Small intestine (tissue), 7 donors: ENCODE data around the gene CDKAL1. TPM values are rescaled to one million over a fixed set of nuclear protein-coding genes. Genes with fewer than 3 reads are reported as not detected.

Source experiments
- DNase-seq, 2 donors: peaks; one replicate each; pipeline versions ENCODE4 v3.0.0 to v3.0.0-alpha.2; 2013
- FAIRE-seq: peaks from 2 replicates; lab custom pipeline; 2012; peaks lifted over from hg19 to GRCh38; lab: Jason Lieb, UNC
- H3K27ac ChIP-seq, 3 donors: one replicate each; pipeline ENCODE4 v1.5.1; 2013; ENCODE audit warnings: low read length in 2 of 3, mild to moderate bottlenecking in 2 of 3, control low read depth in 1 of 3, inconsistent platforms in 1 of 3, low read depth in 1 of 3, moderate library complexity in 1 of 3
- H3K27me3 ChIP-seq, 3 donors: one replicate each; pipeline ENCODE4 v1.6.1; 2013; ENCODE audit warnings: low read length in 3 of 3, inconsistent platforms in 1 of 3; ENCODE audit not compliant: control insufficient read depth in 3 of 3, insufficient read depth in 3 of 3
- H3K36me3 ChIP-seq, 3 donors: one replicate each; pipeline ENCODE4 v1.6.1; 2013; ENCODE audit warnings: low read length in 3 of 3, inconsistent platforms in 1 of 3, low read depth in 1 of 3, mild to moderate bottlenecking in 1 of 3, moderate library complexity in 1 of 3; ENCODE audit not compliant: control insufficient read depth in 3 of 3, insufficient read depth in 2 of 3
- H3K4me1 ChIP-seq, 3 donors: one replicate each; pipeline ENCODE4 v1.6.1; 2013; ENCODE audit warnings: low read length in 2 of 3, inconsistent platforms in 1 of 3, low read depth in 1 of 3, mild to moderate bottlenecking in 1 of 3, moderate library complexity in 1 of 3; ENCODE audit not compliant: control insufficient read depth in 3 of 3, insufficient read depth in 2 of 3
- H3K4me3 ChIP-seq, 3 donors: one replicate each; pipeline ENCODE4 v1.5.1; 2013; ENCODE audit warnings: low read length in 3 of 3, control low read depth in 1 of 3, inconsistent platforms in 1 of 3, low read depth in 1 of 3, mild to moderate bottlenecking in 1 of 3, moderate library complexity in 1 of 3
- H3K9me3 ChIP-seq, 2 donors: one replicate each; pipeline ENCODE4 v1.6.1; 2013; ENCODE audit warnings: low read depth in 1 of 2, low read length in 1 of 2; ENCODE audit not compliant: control insufficient read depth in 2 of 2, insufficient read depth in 1 of 2
- WGBS, 3 donors: extraction: QIAGEN DNeasy Blood & Tissue Kit; methylation state at CpG; one replicate each; pipeline ENCODE4 v1.1.7; 2013; 5-methylcytosine and 5-hydroxymethylcytosine counted together
- polyA plus RNA-seq, 4 donors: library from polyadenylated mRNA; stranded (reverse) in 3 of 4; unstranded in 1 of 4; fragments of 200-250 nt in 3 of 4; fragments of 120-200 nt in 1 of 4; gene quantifications; one replicate each; pipeline versions ENCODE4 v1.2.1 to v1.2.3, GENCODE V29; 2013
- donor health status: healthy with polysubstance abuse.
- donor health status: control.
- donor health status: control.
- donor health status: Bipolar disorder and iron deficiency.
- donor health status: healthy.

Gene CDKAL1
- polyA plus RNA-seq, 4 donors, result 2.4 to 10.5 (median 4.1) TPM

- no peak for DNase-seq
- Histone ChIP-seq H3K27me3 (no peaks in the 10 kb centered on the region), H3K9me3 (peaks cover 0 to 3% of the 10 kb centered on the region in 2 donors), H3K36me3 (no peaks in the 10 kb centered on the region), H3K27ac (no peak overlapping the region), H3K4me3 (no peak overlapping the region), H3K4me1 (peaks cover 0 to 22% (median 0%) of the 10 kb centered on the region in 3 donors)
- no peak for FAIRE-seq
- WGBS, 3 donors, result 87 to 93% (median 91%) methylated on average over 5 of the region's 5 CpGs
These were observed 745.4 kb downstream of the CDKAL1 start for GRCh38 chr6:21279619-21280018.

GRCh38 chr6:21281366-21281765 lies 747.1 kb downstream of the CDKAL1 start:
- WGBS, 3 donors, result 34 to 51% (median 45%) methylated on average over 2 of the region's 2 CpGs
- Histone ChIP-seq H3K36me3 (no peaks in the 10 kb centered on the region), H3K27ac (peak overlapping the region in 1 of 3 donors; percentile 55), H3K9me3 (peaks cover 0 to 3% of the 10 kb centered on the region in 2 donors), H3K4me3 (no peak overlapping the region), H3K4me1 (peaks cover 0 to 22% (median 0%) of the 10 kb centered on the region in 3 donors), H3K27me3 (no peaks in the 10 kb centered on the region)
- FAIRE-seq (no peak), DNase-seq (peak; percentile 59 to 73)

Other genes starting within 250 kb of the CDKAL1 start
- 10 to 100 TPM in 1 of 4 donors, 1 to 10 TPM in 3; 1.8 to 15.7 (median 4.4) TPM for gene E2F3, start 132.6 kb upstream of the CDKAL1 start, polyA plus RNA-seq